GM19397 (cell line): Measurements from ENCODE around the gene GOLGA2.

ENCODE experiments used
- ATAC-seq: cut with Tn5 transposase; IDR thresholded peaks from one replicate; pipeline ENCODE4 v1.9.1; 2021; ENCODE audit warnings: mild to moderate bottlenecking, moderate library complexity; ENCODE audit not compliant: unreplicated experiment

GOLGA2 gene, protein sequence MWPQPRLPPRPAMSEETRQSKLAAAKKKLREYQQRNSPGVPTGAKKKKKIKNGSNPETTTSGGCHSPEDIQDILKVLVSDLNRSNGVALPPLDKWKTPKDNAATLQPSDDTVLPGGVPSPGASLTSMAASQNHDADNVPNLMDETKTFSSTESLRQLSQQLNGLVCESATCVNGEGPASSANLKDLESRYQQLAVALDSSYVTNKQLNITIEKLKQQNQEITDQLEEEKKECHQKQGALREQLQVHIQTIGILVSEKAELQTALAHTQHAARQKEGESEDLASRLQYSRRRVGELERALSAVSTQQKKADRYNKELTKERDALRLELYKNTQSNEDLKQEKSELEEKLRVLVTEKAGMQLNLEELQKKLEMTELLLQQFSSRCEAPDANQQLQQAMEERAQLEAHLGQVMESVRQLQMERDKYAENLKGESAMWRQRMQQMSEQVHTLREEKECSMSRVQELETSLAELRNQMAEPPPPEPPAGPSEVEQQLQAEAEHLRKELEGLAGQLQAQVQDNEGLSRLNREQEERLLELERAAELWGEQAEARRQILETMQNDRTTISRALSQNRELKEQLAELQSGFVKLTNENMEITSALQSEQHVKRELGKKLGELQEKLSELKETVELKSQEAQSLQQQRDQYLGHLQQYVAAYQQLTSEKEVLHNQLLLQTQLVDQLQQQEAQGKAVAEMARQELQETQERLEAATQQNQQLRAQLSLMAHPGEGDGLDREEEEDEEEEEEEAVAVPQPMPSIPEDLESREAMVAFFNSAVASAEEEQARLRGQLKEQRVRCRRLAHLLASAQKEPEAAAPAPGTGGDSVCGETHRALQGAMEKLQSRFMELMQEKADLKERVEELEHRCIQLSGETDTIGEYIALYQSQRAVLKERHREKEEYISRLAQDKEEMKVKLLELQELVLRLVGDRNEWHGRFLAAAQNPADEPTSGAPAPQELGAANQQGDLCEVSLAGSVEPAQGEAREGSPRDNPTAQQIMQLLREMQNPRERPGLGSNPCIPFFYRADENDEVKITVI

DNA sequence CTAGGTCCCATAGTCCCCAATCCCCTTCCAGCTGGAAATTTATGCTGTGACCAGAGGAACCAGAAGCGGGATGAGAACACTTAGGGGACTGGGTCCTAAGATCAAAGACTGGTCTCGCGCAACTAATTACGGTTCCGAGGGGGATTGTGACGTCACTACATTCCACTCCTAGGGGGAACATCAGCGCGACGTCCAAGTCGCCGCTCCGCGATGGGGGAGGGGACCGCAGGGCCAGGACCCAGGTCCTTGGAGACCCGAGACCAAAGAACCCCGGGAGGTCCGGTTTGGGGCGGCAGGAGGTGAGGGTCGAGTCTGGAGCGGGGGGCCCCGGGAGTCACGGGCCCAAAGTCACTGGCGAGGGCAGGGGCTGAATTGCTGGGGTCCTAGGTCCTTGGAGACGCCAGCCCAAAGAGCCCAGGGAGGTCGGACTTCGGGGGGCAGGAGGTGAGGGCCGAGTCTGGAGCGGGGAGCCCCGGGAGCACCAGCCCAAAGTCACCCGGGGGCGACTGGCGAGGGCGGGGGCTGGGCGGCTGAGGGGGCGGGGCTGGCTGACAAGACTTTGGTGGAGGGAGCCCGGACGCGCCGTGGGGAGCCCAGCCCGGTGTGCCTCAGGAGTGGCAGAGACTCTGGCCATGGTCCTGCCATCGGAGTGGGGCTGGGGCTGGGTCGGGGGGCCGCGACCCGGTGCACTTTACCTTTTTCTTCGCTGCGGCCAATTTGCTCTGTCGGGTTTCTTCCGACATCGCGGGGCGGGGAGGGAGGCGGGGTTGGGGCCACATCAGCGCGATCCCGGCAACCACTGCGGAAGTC, at the start of gene GOLGA2:
GOLGA2 (minus strand) TSS at position 810 of the 810 bp plus-strand sequence; CDS start at position 779, 31 bp downstream.
- ATAC-seq: peak; percentile 42

DNA sequence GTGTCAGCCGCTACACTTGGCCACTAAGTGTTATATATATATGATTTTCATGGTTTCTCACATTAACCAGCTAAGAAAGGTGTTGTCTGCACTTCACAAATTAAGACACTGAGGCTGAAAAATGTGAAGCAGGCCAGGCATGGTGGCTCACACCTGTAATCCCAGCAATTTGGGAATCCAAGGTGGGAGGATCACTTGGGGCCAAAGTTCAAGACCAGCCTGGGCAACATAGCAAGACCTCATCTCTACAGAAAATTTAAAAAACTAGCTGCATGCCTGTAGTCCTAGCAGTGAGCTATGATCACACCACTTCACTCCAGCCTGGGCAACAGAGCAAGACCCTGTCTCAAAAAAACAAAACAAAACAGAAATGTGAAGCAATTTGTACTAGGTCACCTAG, 48.6 kb upstream of the GOLGA2 start:
- ATAC-seq: no peak

DNA sequence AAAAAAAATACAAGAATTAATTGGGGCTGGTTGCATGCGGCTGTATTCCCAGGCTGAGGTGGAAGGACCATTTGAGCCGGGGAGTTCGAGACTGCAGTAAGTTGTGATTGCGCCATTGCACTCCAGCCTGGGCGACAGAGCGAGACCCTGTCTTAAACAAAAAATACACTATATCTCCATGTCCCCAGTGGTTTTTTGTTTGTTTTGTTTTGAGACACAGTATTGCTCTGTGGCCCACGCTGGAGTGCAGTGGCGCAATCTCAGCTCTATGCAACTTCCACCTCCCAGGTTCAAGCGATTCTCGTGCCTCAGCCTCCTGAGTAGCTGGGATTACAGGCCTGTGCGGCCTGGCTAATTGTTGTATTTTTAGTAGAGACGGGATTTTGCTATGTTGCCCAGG, 48.0 kb upstream of the GOLGA2 start:
- no peak for ATAC-seq

DNA sequence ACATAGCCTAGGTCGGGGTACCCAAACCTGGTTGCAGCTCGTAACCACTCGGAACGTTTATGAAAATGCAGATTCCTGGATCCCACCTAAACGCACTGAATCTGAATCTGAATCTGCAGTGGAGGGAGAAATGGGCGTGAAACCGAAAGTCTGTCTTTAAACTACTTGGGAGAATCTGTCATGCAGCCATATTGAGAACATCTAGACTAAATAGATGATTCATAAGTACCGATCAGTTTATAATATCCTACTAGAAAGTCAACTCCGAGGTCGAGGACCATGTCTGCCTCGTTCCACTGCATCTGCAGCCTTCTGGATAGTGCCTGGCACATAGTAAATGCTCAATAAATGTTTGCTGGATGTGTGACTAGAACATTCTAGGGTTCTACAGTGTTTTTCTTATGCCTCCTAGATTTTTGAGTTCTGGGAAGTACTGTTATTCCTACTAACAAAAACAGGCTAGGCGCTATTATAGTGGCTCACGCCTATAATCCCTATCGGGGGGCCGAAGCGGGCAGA, 47.5 kb upstream of the GOLGA2 start:
- ATAC-seq: no peak

DNA sequence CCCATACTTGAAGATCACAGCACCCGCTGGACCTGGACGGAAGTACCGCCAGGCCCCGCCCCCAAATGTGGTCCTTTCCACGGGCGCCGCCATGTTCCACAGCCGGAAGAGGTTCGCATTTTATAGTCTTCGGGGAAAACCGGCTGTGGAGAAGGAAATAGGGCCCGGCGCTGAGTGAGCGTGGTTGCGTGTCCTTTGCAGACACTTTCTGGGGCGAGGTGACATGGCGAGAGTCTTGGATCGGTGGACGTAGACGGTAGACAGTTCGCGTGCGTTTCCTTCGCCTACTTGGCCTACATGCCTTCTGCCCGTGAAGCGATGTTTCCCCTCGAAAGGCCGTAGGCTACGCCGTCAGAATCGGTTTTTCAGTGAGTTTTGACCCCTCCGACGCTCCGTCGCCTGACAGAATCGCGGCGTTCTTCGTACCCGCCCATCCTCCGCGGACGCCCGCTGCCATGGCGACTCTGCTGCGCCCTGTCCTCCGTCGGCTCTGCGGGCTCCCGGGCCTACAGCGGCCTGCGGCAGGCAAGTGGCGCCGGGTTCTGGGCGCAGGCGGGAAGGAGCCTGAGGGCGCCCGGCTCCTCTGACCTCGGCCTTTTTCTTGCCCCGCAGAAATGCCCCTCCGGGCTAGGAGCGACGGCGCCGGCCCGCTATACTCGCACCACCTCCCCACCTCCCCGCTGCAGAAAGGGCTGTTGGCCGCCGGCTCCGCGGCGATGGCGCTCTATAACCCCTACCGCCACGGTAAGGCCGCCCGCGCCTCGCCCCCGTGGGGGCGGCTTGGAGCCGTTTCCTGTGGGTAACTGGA, 46.8 kb upstream of the GOLGA2 start, which contains the start of the genes COQ4 and TRUB2:
COQ4 (plus strand) TSS at position 436 of the 808 bp plus-strand sequence; CDS start at position 456, 20 bp downstream.
TRUB2 (minus strand) TSS at position 44 of the 808 bp plus-strand sequence; CDS start at position 5, 39 bp downstream.
- peak; percentile 80 for ATAC-seq

DNA sequence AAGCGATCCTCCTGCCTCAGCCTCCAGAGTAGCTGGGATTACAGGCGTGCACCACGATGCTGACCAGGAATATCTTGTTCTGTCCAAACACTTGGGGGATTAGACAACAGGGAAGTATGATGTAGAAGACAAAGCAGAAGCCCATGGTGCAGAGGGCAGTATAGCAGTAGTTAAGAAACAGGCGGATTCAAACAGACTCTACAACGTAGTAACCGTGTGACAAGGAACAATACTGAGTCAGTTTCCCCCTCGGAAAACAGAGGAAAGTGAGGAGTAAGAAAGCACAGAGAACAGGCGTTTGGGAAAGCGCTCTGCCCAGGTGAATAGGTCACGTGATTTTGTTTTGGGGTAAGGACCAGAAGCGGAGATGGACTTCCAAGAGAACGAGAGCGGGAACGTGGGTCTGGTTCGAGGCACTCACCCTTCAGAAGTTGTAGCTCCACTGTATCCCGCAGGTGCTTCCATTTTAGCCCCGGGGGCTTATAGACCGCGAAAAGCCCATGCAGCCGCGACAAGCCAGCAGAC, 46.1 kb upstream of the GOLGA2 start:
- peak; percentile 7 for ATAC-seq

DNA sequence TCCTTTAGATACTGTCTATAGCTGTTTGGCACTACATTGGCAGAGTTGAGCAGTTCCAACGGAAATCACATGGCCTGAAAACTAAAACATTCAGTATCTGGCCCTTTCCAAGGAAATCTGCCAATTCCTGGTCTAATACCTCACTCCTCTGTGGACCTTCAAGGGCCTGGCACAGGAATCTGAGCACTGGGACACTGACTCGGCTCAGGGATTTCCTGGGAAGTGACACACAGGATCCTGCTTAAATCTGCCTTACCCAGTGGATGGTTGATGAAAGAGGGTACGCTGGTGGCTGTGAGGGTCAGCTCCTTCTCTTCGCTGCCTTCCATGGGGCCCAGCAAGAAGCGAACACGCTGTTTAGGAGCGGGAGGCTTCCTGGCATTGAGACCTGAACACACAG, 45.5 kb upstream of the GOLGA2 start:
- no peak for ATAC-seq

DNA sequence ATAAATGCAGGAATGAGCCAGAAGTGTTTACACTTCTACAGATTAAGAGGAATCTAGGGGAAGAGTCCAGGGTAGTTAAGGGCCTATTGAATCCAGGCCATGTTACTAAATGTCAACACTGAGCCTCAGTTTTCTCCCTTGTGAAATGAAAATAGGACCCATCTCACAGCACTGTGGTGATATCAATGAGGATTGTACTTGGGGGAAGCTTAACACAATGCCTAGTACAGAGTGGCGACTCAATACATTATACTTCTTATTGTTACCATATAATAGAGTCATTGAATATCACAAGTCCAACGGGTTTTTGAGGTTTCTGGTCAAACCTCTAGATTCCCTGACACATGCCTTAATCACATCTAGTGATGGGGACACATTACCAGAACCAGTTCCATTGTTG, 41.8 kb upstream of the GOLGA2 start:
- ATAC-seq: no peak

DNA sequence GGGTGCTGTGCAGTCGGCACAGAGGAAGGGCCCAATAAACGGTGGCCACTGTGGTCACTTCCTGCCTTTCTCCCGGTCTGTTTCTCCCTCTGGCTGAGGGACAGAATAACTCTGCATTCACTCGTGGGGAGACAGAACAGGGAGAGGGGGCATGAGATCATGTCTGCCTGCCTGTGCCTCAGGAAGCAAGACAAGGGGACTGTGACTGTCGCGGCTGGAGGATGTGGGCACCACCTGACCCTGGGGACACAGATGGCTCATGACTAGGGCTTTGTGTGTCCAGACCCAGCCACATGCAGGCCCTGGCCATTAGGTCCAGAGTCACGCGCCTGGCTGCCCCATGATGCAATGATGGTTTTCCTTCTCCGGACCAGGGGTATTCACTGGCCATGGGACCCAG, 40.6 kb upstream of the GOLGA2 start:
- ATAC-seq: no peak

DNA sequence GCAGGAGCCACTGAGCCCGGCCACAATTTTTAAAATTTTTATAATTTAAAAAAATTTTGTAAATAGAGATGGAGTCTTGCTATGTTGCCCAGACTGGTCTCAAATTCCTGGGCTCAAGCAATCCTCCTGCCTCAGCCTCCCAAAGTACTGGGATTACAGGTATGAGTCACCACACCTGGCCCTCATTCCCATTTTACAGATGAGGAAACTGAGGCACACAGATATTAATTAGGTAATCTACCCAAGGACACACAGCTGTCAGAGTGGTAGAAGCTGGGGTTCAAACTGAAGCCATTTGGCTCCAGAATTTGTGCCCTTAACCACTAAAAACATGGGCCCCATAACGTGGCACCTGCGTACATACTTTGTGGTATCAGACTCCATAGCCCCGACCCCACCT, 38.9 kb upstream of the GOLGA2 start:
- ATAC-seq: no peak

DNA sequence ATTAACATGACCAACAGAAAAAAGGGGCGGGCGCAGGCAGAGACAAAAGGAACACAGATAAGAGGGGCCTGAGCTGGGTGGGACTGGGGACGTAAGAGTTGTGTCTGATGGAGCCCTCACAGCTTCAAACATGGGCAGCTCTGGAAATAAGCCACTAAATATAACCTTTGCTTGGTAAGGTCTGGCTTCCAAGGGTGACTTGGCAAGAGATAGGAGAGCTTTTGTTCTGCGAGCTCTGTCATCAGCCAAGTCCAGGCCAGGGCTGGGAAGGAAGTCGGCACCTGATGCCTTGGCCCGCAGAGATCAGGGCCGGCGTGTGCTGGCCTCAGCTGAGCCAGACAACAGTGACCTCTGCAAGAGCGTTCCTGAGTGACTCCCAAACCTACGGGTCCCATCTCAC, 34.7 kb upstream of the GOLGA2 start:
- no peak for ATAC-seq

DNA sequence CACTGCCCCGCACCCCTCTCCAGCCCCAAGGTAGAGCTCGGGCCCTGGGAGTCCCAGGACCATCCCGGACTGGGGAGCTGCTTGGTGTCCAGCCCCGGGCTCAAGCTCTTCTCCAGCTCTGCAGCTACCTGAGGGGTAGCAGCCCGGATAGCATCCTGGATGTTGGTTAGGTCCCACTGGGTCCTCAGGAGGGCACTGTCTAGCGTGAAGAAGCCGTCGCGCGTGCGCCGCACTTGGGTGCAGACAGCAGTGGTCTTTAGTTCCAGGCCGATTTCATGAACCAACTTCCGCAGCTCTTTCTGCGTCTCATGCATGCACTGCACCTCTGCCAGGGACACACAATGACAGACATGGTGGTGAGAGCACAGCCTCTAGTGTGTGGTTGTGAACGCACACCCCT, 33.7 kb upstream of the GOLGA2 start:
- no peak for ATAC-seq

DNA sequence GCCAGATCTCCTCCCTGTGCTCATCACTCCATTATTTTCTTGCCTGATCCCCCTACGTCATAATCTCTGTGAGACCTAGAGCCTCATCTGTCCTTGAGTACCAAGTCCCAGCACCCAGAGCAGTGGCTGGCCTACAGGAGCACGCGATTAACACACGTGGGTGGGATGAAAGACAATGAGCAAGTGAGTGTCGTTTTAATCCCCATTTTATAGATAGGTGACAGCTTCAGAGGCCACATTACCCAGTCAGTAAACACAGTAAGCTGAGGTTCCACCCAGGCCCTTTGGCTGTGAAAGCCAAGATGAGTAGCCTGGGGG, 29.1 kb upstream of the GOLGA2 start:
- no peak for ATAC-seq

DNA sequence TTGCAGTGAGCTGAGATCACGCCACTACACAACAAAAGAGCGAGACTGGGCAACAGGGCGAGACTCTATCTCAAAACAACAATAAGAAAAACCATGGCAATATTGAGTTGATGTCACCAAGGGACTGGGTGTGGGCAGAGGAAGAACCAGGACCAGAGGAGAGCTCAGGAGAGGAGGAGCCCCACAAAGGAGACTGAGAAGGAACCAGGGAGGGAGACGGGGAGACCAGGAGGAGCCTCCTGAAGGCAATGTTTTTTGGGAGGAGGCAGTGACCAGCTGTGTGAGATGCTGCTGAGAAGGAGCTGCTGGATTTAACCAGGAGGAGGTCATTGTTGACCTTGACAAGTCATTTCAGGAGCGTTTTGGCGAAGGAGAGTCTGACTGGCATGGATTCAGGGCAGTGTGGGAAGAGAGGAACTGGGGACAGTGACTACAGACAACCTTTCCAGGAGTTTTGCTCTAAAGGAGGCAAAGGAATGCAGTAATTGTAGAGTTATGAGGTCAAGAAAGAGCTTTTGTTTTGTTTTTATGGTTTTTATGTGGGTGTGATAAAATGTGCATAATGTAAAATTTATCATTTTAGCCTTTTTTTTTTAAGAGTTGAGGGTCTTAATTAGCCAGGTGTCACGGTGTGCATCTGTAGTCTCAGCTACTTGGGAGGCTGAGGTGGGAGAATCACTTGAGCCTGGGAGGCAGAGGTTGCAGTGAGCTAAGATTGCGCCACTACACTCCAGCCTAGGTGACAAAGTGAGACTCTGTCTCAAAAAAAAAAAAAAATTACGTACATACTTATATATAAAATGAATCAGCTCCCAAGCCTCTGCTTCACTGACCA, 28.5 kb upstream of the GOLGA2 start:
- ATAC-seq: no peak

DNA sequence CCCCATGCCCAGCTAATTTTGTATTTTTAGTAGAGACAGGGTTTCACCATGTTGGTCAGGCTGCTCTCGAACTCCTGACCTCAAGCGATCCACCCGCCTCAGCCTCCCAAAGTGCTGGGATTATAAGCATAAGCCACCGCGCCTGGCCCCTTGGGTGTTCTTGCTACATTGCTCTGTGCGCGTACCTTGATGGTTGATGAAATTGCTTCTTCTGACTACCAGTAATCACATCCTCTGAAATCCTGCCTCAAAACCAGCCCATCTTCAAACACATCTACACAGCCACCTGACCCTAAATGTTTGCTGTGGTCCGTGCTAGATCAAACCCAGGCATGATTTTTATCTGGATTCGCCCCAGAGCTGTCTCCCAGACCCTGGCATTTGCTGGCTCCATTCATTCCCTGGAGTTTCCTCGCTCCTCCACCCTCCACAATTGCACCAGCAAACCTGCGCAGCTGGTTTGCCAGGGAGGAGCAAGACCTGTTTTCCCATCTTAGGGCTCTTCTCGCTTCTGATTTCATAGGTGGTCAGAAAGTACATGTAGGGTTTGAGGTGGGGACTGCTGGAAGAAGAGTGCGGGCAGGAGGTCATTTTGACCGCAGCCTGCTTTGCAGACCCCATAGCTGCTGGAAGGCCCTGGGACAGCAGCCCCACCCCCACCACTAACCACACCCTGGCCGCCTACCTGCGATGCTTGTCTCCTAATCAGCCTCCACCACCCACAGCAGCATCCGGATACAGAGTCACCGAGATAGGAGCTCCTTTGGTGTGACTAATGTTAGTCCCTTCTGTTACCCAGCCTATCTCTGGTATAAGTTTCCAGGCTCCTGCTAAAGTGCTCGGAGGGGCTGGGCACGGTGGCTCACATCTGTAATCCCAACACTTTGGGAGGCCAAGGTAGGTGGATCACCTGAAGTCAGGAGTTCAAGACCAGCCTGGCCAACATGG, 23.0 kb upstream of the GOLGA2 start:
- no peak for ATAC-seq

DNA sequence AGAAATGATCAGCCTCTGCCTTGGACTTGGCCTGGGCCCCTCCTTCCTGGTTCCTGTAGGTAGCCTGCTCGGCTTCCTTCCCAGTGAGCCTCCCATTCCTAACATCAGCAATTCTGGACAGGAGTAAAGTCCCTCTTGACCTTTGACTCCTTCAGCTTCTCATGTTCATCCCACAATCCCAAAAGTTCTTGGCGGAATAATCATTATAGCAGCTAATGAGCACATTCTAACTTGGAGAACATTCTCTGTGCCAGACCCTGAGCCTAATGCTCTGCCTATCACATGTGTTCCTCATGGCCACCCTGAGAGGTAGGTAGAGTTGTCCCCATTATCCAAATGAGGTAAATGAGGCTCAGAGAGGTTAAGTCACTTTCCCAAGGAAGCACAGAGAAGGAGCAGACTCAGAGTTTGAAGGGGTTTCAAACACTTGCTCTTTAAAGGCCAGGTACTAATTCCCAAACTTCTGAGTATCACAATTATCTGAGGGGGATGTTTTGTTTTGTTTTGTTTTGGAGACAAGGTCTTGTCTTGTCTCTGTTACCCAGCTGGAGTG, 21.5 kb upstream of the GOLGA2 start:
- ATAC-seq: no peak
